HG03354 (cell line): ENCODE data around the gene HTATIP2.
"Not testable (repeated sequence)": the region's sequence is repeated elsewhere in the genome, so short reads cannot be mapped to it uniquely, and the experiment has no call there.

Experiments used
- ATAC-seq: cut with Tn5 transposase; IDR thresholded peaks from one replicate; pipeline ENCODE4 v1.9.1; 2021; ENCODE audit warnings: mild to moderate bottlenecking; ENCODE audit not compliant: unreplicated experiment, poor library complexity, severe bottlenecking

The HTATIP2 gene

DNA sequence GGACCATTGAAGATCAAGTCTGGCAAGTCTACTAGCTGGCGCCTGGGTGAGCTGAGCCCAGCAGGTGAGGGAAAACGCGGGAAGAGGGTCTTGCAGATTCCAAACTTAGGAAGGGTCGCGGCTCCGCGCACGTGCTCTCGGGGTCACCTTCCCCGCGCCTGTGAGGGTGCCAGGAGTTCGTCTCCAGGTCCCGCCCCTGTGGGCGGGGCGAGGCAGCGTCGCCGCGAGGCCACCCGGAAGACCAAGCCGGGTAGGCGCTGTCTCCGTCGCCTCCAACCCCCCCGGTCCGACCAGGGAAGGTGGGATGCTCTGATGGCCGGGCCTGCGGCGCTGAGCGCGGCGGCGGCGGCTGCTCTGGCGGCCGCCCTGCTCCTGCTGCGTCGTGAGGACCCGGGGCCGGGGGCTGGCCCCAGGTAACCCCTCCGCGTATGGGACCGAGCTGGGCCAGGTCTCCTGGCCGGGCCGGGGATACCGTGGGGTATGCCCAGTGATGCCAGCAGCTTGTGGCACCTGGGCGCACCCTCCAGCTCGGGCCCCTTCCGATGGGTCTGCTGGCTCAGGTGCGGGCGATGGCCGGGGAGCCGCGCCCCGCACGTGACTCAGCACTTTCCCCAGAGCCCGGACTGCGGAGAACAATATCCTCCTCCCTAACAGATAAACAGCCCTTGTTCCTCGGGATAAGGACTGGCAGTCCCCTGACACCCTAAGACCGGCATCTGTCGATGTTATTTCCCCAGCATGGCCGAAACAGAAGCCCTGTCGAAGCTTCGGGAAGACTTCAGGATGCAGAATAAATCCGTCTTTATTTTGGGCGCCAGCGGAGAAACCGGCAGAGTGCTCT is at the start of gene HTATIP2:
HTATIP2 (plus strand) TSS at position 215 of the 841 bp plus-strand sequence; CDS start at position 739, 524 bp downstream.
- ATAC-seq, result peak; percentile 96

DNA sequence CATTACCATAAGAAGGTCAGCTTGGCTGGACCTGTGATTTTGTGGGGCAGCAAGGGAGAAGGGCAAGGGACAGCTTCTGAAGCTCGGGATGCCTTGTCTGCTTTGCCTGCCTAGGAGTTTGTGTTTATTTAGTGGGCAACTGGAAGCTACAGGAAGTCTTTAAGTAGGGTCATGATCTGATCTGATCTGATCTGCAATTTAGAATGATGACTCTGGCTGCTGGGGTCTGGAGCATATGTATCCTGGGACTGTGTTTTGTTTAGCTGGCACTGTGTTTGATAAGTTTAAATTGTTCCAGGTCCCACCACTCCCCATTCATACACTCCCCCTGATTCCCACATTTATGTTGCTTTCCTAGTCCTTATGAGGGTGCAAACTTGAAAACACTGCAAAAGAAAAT is 47.7 kb upstream of the HTATIP2 start:
- ATAC-seq, result no peak

DNA sequence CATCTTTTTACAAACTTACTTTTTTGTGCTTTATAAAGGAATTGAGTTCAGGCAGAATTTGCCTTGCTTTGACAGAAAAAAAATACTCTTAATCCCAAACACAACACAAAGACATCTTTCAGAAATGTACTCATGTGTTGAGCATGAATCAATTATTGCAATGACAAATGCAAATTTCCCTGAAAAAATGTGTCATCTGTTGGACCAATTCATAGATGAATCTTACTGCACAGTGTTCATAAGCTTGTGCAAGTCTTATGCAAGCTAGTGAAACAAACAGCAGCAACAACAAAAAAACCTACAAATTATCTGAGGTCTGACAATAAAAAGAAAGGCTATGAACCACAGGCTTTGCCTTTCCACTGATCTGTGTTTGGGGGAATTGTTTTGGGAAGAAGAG is 42.3 kb upstream of the HTATIP2 start:
- ATAC-seq, result no peak

DNA sequence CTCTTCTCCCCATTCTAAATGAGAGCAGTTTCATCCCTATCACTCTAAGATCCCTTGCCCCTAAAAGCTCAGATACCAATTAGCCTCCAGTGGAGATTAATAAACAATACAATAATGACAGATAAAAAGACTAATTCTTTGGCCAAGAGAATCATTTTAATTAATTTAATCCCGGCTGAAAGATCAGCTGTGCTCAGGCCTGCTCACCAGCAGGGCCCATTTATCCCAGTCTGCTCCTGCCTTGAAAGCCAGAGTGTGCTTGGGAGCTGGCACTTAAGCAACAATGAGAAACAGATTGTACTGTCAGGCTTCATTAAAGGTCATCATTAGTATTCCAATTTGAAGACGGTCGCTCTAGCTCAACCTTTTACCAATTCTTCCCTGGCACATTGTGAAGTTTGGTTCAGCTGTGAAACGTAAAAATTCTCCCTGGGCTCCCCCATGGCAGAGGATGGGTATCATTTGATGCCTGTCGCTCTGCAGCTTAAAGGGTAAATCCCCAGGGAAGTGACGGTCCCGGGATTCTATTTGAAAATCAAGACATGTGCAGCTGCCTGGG is 36.1 kb upstream of the HTATIP2 start:
- no peak for ATAC-seq

DNA sequence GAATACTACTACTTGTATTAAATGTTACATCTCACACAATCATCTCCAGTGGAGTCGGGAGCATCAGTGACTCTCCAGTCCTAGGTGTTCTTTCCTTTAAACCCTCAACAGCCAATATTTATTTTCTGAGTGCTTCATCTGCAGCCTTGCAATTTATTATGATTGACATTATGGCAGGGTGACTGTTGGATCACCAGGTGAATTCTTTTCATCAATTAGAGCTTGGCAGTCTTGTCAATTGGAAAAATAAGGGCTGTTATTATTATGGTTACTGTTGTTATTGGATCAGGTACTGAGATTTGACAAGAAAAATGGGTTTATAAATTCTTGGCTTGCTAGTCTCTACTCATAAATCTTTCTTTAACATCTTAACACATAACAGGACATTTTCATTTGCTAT is 27.5 kb upstream of the HTATIP2 start:
- ATAC-seq, result no peak

DNA sequence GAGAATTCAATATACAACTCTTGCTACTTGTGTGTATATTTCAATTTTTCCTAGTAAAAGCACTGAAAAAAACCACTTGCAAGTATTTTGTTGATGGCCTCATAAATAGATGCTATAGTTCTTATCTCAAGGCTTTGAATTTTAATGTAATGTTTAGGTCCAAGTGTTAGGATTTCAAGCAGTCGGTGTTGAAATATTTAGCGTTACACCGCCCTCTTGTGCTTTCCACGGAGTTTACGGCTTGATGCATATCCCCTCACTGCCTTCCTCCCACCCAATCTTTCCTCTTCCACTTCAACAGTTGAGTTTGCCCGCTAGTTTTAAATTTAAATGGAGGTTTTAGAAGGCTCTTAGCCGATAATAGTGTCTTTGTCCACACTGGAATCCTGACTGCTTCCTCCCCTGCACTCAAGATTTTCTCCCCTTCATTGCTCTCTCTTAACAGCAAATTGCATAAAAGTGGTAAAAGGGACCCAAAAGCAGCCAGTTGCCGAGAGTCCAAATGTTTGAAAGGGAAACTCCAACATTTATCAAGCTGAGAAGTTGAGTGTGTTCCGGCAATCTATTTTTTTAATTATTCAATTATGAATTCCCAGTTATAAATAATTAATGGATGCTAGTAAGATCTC is 25.9 kb upstream of the HTATIP2 start:
- no peak for ATAC-seq

DNA sequence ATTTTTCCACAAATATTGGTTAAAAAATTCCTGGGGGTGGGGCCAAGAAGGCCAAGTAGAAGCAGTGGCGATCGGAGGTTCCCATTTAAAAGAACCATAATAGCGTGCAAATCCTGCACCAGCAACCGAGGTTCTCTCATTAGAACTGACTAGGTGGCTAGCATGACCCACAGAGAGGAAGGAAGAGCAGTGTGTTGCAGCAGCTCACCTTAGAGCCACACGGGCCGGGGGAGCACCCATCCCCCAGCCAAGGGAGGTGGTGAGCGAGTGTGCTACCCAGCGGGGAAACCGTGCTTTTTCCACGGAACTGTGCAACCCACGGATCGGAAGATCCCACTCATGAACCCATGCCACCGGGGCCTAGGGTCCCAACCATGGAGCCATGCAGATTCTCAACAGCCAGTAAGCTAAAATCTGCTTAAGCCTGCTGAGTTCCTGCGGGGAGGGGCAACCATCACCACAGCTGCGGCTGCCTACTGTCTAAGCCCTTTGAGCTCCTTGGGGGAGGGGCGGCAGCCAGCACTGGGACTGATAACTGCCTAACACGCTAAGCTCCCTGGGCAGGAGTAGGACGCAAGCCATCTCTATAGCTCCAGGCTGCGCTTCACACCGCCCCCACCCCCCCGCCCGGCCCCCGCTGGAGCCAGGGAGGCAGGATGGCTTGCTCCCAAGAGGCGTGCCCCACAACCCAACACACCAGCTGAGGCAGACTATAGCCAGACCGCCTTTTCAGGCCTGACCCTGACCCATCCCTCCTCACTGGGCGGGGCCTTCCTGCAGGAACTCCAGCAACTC is 21.0 kb upstream of the HTATIP2 start:
- no peak for ATAC-seq

DNA sequence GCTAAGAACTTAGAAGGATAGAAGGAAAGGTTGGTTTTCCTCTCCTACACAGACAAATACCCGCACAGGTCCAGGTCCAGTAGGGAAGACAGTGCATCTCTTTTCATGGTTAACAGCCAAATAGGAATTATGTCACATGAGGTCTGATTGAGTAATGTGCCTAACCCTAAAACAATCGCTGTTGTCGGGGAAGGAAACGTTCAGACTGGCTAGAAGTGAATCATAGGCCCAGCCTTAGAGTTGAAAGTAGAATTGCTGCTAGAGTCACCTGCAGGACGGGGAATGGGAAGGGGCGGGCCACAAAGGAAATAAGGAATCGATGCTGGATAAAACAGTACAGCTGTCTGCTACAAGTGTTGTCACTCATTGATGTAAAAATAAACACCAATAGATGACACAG is 12.4 kb upstream of the HTATIP2 start:
- no peak for ATAC-seq

DNA sequence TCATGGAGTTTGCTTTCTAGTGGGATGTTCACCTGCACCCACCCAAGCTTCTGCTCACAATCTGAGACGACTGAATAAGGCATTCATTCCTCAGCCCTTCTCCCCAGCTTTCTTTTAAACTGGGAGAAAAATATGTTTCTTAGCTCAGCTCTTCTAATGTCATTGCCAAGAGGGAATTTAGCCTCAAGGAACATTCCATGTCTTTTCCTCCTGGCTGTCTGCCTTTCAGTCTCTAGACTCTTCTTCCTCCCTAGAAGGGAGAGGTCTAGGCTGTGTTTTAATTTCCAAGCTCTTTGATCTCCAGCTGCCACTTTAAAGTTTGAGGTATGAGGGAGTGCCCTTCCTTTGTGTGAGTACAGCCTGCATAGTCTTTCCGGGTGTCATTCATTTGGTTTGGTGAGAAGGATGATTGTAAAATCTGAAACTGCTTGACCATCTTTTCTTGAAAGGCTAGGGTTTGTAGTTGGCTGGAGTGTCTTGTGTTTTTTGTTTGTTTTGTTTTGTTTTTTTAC is 11.7 kb upstream of the HTATIP2 start:
- ATAC-seq, result no peak

DNA sequence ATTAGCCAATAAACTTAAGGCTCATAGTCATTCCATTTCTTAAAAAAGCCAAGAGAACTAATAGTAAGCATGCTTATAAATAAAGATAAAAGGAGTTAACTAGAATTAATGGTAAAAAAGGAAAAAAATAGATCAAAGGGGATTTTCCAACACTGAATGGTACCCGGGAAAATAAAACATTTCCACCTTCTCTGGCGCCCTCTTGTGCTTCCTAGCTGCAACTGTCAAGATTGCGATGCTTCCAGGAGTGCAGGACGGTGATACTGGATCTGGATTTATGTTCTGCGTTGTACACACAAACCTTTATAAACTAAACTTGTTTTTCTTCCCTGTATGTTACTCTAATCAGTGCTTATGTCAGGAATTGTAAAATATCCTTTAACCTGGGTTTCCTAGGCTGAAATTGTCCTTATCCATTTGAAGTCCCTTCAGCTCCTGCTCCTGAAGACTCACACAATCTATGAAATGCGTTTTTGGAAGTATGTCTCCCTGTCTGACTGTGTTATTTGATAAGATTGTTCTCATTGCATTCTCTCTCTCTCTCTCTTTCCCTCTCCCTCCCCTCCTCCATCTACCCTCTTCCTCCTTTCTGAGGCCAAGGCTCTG is 9.6 kb upstream of the HTATIP2 start:
- peak; percentile 53 for ATAC-seq

DNA sequence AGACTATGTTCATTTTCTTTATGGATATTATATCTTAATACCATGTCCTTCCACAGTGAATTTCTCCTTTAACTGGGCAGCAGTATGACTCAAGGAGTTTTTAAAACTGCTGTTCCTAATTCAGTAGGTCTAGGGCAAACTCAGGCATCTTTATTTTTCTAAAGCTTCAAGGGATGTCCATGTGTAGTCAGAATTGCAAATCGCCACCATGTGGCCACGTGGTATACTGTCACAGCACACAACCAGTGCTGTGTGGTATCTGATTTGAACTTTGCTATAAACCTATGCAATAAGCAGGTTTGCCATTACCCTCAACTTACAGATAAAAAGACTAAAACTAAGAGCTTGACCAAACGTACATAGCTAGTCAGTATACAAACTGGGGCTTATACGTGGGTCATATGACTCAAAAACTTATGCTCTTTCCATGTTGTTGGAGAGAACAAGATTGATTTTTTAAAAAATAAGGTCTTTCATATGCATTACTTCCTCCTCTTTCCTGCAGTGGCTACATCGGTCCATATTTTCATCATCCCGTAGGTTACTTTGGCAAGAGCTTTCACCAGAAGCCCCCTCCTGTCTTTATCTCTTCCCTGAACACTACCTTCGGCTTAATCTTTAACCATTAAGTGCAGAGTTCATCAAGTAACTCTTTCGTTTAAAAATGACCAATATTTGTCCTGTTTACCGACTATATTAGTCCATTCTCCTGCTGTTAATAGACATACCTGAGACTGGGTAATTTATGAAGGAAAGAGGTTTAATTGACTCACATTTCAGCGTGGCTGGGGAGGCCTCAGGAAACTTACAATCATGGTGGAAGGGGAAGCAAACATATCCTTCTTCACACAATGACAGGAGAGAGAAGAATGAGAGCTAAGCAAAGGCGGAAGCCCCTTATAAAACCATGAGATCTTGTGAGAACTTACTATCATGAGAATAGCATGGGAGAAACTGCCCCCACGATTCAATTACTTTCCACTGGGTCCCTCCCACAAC is 8.0 kb upstream of the HTATIP2 start:
- ATAC-seq, result peak; percentile 88

DNA sequence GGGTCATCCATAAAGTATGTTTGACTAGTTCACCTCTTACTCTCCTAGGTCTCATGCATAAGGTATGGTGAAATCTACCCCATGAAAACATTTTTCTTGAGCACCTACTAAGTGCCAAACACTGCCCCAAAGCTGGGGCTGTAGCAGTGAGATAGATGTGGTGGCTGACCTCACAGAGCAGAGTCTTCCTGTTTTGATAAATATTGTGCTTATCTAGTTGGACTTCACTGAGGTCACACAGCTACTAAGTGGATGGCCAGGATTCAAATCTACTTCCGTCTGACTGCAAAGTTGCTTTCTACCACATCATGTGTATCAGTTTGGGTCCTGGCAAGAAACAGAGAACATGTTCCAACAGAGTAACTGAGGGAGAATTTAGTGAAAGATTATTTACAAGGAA is 6.4 kb upstream of the HTATIP2 start:
- ATAC-seq, result no peak

DNA sequence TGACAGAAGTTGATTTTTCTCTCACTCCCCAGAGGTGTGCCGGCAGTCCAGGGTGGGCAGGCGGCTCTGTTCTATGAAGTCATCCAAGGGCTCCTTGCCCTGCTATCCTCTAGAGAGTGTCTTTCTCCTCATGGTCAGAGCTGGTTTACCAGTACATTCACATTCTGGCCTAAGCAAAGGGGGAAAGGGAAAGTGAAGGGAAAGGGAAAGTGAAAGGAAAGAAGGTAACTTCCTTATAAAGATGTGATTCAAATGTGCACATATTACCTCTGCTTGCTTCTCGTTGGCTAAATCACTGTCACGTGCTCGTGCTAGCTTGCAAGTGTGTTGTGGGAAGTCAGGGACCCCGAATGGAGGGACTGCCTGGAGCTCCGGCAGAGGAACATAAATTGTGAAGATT is 2.9 kb upstream of the HTATIP2 start:
- peak; percentile 38 for ATAC-seq

DNA sequence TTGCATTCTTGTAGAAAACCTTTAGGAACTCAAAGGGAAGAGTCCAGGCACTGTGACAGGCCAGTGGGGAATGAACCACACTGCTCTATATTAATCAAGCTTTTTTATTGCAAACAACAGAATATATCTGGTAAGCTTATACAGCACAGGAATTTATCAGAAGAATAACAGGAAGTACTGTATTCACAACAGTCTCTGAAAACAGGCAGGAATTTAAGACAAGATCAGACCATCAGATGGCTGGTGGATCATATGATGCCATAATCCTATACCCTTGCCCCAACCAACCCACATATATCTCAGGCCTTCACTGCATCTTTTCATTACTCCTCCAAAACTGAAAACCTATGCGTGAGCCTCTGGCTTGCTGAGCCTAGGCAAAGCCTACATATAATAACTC is 1.0 kb upstream of the HTATIP2 start:
- no peak for ATAC-seq

DNA sequence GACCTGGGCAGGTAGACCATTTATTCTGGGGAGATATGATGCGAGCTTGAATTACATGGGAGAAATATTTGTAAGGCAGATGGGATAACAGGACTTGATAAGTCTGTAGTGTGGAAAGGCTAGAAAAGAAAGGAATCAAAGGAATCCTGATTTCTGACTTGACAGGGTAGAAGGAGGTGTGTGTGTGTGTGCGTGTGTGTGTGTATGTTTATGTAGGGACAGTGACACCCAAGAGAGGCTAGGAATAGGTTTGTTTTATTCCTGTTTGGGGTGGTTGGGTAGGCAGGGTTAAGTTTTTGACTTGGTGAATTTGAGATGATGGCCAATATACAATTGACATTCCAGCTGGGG is 390 bp upstream of the HTATIP2 start:
- no peak for ATAC-seq

DNA sequence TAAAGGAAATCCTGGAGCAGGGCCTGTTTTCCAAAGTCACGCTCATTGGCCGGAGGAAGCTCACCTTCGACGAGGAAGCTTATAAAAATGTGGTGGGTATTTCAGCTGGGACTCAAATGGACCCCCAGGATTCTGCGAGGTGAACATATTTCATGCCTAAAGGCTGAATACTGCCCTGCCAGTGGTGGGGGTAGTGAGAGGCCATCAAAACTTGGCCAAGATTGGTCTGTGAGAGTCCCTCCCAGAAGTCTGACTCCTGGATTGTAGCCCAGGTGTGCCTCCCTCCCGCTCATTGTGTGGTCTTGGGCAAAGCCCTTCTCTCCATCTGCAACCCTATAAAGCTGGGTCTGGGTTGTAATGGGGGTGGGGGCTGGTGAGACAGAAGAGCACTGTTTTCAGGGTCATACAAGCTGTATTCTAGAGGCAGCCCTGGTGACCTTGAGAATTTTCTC is 853 bp downstream of the HTATIP2 start:
- peak; percentile 18 for ATAC-seq

DNA sequence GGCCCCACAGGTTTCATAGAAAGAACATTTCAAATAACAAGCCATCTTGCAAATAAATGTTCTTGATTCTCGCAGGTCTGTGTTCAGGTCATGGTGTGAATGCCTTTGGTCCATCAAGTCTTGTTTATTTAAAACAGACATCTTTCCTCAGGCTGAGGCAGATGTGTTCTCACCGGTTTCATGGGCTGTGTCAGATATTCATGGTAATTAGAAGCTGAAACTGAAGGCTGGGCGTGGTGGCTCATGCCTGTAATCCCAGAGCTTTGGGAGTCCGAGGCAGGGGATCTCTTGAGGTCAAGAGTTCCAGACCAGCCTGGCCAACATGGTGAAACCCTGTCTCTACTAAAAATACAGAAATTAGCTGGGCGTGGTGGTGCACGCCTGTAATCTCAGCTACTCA is 2.0 kb downstream of the HTATIP2 start:
- not testable (repeated sequence) for ATAC-seq

DNA sequence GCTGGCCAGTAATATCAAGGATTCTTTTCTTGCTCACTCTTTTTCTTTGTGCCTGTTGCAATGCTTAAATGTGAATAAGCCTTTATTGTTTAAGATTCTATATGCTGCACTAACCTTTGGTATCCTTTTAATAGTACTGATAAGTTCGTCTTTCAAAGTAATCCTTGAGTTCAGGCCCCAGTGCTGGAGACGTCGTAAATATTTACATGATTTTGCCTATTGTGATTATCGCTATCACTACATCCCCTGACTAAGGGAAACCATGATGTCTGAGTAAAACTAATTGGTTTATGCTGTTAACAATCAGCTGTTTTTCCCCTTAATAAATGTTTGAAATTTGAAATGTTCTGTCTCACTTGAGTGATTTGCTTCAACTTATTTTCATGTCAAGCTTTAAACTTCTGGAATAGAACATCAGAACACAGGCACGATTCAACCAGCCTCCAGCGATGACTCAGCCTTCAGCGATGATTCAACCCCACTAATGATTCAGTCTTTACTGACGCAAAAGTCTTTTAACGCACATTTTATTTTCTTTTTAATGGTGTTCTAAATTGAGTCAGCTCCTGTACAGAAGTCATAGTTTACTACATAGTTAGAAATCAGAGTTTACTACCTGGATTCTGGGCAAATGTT is 3.9 kb downstream of the HTATIP2 start:
- ATAC-seq, result no peak
